GM12878 (cell line): Measurements from ENCODE around the gene RBM18. TPM values are rescaled to one million over a fixed set of nuclear protein-coding genes. Genes with fewer than 3 reads are reported as not detected.

Experiments
- ATAC-seq: fragments of 200-7000 bp; cut with Tn5 transposase; 3 replicates; pipeline ENCODE4 v1.9.1; 2020; ENCODE audit warnings: mild to moderate bottlenecking, moderate library complexity
- BruUV-seq: library from RNA; stranded (reverse); fragments of 400-500 nt; replicated peaks from 2 replicates; lab custom pipeline; 2021; lab: Mats Ljungman, UMichigan
- CTCF ChIA-PET: fragments of 300-600 bp; sonication (Branson Sonifier 250); formaldehyde crosslinking; extraction: SDS; loops from one replicate; lab custom pipeline; 2021; ENCODE audit warnings: inconsistent platforms; lab: Yijun Ruan, JAX
- POLR2A ChIA-PET: fragments of 350-600 bp; formaldehyde crosslinking; extraction: SDS; loops from one replicate; lab custom pipeline; 2021; ENCODE audit warnings: inconsistent platforms; lab: Charles Lee
- RAD21 ChIA-PET: fragments of 300-600 bp; sonication (Branson Sonifier 250); formaldehyde crosslinking; loops from one replicate; lab custom pipeline; 2023; ENCODE audit warnings: antibody characterized with exemption; ENCODE audit not compliant: unreplicated experiment; lab: Charles Lee
- SMC1A ChIA-PET: fragments of 300-600 bp; sonication (Branson Sonifier 250); formaldehyde crosslinking; loops from one replicate; lab custom pipeline; 2023; ENCODE audit not compliant: unreplicated experiment, uncharacterized antibody; lab: Charles Lee
- DNase-seq: peaks from one replicate; pipeline ENCODE4 v3.0.0-alpha.2; 2011; ENCODE audit warnings: low read depth, low spot score
- FAIRE-seq: peaks from 3 replicates; lab custom pipeline; 2011; peaks lifted over from hg19 to GRCh38; lab: Jason Lieb, UNC
- H2AFZ ChIP-seq: 2 replicates; pipeline ENCODE4 v1.6.0; 2011; ENCODE audit warnings: low read depth, low read length, control low read depth; ENCODE audit not compliant: control insufficient read depth
- H3K27ac ChIP-seq: 2 replicates; pipeline ENCODE4 v1.5.1; 2011; ENCODE audit warnings: control low read depth; ENCODE audit not compliant: control insufficient read depth, insufficient read depth
- H3K27me3 ChIP-seq, 2 experiments: replicated peaks in 1 of 2; 2 replicates each; pipeline versions ENCODE4 v1.6.0 to v1.6.1; 2011; ENCODE audit warnings: low read length in 1 of 2; ENCODE audit not compliant: control insufficient read depth in 2 of 2, insufficient read depth in 2 of 2
- H3K36me3 ChIP-seq, 2 experiments: 2 replicates each; pipeline ENCODE4 v1.5.1; 2011; ENCODE audit warnings: low read length in 1 of 2; ENCODE audit not compliant: control insufficient read depth in 2 of 2, insufficient read depth in 2 of 2
- H3K4me1 ChIP-seq: 2 replicates; pipeline ENCODE4 v1.6.1; 2011; ENCODE audit warnings: mild to moderate bottlenecking, low read length, moderate library complexity, mixed read lengths; ENCODE audit not compliant: control insufficient read depth, insufficient read depth
- H3K4me2 ChIP-seq: 2 replicates; pipeline ENCODE4 v1.6.0; 2011; ENCODE audit warnings: control low read depth; ENCODE audit not compliant: control insufficient read depth, insufficient read depth
- H3K4me3 ChIP-seq: fragments of 200-600 bp; sonication (generic); 2 replicates; pipeline ENCODE4 v1.5.1; 2016
- H3K79me2 ChIP-seq: 2 replicates; pipeline ENCODE4 v1.6.0; 2011; ENCODE audit warnings: low read length; ENCODE audit not compliant: control insufficient read depth, insufficient read depth
- H3K9ac ChIP-seq: 2 replicates; pipeline ENCODE4 v1.8.0; 2011; ENCODE audit warnings: low read length, control low read depth, mixed read lengths; ENCODE audit not compliant: control insufficient read depth, insufficient read depth
- H3K9me3 ChIP-seq: replicated peaks from 3 replicates; pipeline ENCODE4 v1.5.1; 2011; ENCODE audit warnings: mild to moderate bottlenecking, low read length; ENCODE audit not compliant: control insufficient read depth, insufficient read depth
- H4K20me1 ChIP-seq: 2 replicates; pipeline ENCODE4 v1.6.0; 2011; ENCODE audit not compliant: control insufficient read depth, insufficient read depth
- CBX5 ChIP-seq: sonication (generic); IDR thresholded peaks from 2 replicates; pipeline ENCODE4 v1.6.1; 2016; ENCODE audit warnings: low read depth, moderate library complexity, mild to moderate bottlenecking, inconsistent platforms
- CREM ChIP-seq: IDR thresholded peaks from 2 replicates; pipeline ENCODE4 v1.6.1; 2014; ENCODE audit warnings: antibody characterized with exemption, low read depth
- ETV6 ChIP-seq, 2 experiments: fragments of 450-650 bp in 1 of 2; IDR thresholded peaks in 1 of 2; conservative IDR thresholded peaks in 1 of 2; 2 replicates each; pipeline ENCODE4 v1.6.1; 2014; ENCODE audit warnings: antibody characterized with exemption in 1 of 2, borderline replicate concordance in 1 of 2, low read depth in 1 of 2, mild to moderate bottlenecking in 1 of 2, moderate library complexity in 1 of 2
- IKZF2 ChIP-seq, 2 experiments: fragments of 450-650 bp; IDR thresholded peaks; 2 replicates each; pipeline ENCODE4 v1.6.1; 2017; ENCODE audit warnings: mild to moderate bottlenecking in 2 of 2, moderate library complexity in 2 of 2
- MYB ChIP-seq: fragments of 150-350 bp; IDR thresholded peaks from 2 replicates; pipeline ENCODE4 v1.6.1; 2014; ENCODE audit warnings: mild to moderate bottlenecking, low read depth, low read length, borderline replicate concordance
- NFIC ChIP-seq: IDR thresholded peaks from 2 replicates; pipeline ENCODE4 v1.6.1; 2012; ENCODE audit warnings: low read depth, mild to moderate bottlenecking, inconsistent platforms, low read length, moderate library complexity
- NFYA ChIP-seq: IDR thresholded peaks from 2 replicates; pipeline ENCODE4 v1.6.1; 2011; ENCODE audit warnings: low read depth, mild to moderate bottlenecking, low read length, improper control_type of control experiment, borderline replicate concordance
- PAX8 ChIP-seq: fragments of 450-650 bp; IDR thresholded peaks from 2 replicates; pipeline ENCODE4 v1.6.1; 2017; ENCODE audit warnings: mild to moderate bottlenecking, moderate library complexity
- RCOR1 ChIP-seq: conservative IDR thresholded peaks from 2 replicates; pipeline ENCODE4 v1.6.1; 2012; ENCODE audit warnings: low read depth, low read length, improper control_type of control experiment
- RELA ChIP-seq: fragments of 450-650 bp; IDR thresholded peaks from 2 replicates; pipeline ENCODE4 v1.8.0; 2014; ENCODE audit warnings: borderline replicate concordance; ENCODE audit not compliant: partially characterized antibody
- SMAD5 ChIP-seq: IDR thresholded peaks from 2 replicates; pipeline ENCODE4 v1.6.1; 2016; ENCODE audit warnings: antibody characterized with exemption, low read depth
- SMC3 ChIP-seq: IDR thresholded peaks from 2 replicates; pipeline ENCODE4 v1.6.1; 2011; ENCODE audit warnings: low read length, improper control_type of control experiment, borderline replicate concordance
- SUZ12 ChIP-seq: fragments of 200-600 bp; sonication (generic); IDR thresholded peaks from one replicate; pipeline ENCODE4 v1.6.1; 2018; ENCODE audit warnings: antibody characterized with exemption, mild to moderate bottlenecking; ENCODE audit not compliant: unreplicated experiment
- TAF1 ChIP-seq: IDR thresholded peaks from 2 replicates; pipeline ENCODE4 v1.6.1; 2011; ENCODE audit warnings: mild to moderate bottlenecking, low read depth, low read length, borderline replicate concordance
- TBL1XR1 ChIP-seq: IDR thresholded peaks from 2 replicates; pipeline ENCODE4 v1.6.1; 2012; ENCODE audit warnings: low read depth, low read length, improper control_type of control experiment
- USF2 ChIP-seq: IDR thresholded peaks from 2 replicates; pipeline ENCODE4 v1.6.1; 2011; ENCODE audit warnings: low read depth, low read length, improper control_type of control experiment, borderline replicate concordance
- ZNF274 ChIP-seq: IDR thresholded peaks from one replicate; pipeline ENCODE4 v1.8.0; 2011; ENCODE audit not compliant: insufficient read length, insufficient read depth
- WGBS: methylation state at CpG from one replicate; pipeline ENCODE4 v1.1.6; 2016; ENCODE audit warnings: low lambda C conversion rate; ENCODE audit not compliant: insufficient replicate concordance, insufficient coverage; ENCODE audit errors: missing lambda C conversion rate; 5-methylcytosine and 5-hydroxymethylcytosine counted together
- in situ Hi-C: fragments of 300-500 bp; cut with MboI; formaldehyde crosslinking; loops from 9 replicates; pipeline ENCODE4 v1.14.3; 2018; ENCODE audit warnings: mixed read lengths
- intact Hi-C: fragments of 100-400 bp; cut with micrococcal nuclease; formaldehyde crosslinking; loops from one replicate; pipeline ENCODE4 v1.14.2; 2022; ENCODE audit not compliant: unreplicated experiment
- polyA plus RNA-seq, 11 experiments: library from polyadenylated mRNA; depleted of rRNA in 4 of 11; unstranded in 6 of 11; stranded (reverse) in 5 of 11; fragments of >200 nt; fragmentation: Nextera tagmentation in 4 of 11; fragmentation: Illumina TruSeq in 1 of 11; extraction: Ambion mirVana in 4 of 11; extraction: Trizol in 1 of 11; gene quantifications; 1 replicate in 1 of 11; 2 replicates in 10 of 11; pipeline versions ENCODE4 v1.2.1 to v1.2.3, GENCODE V29; 2011 to 2016; ENCODE audit warnings: inconsistent platforms in 2 of 11, missing spikeins in 2 of 11, low read depth in 1 of 11
- total RNA-seq, 4 experiments: library from RNA; depleted of rRNA in 3 of 4; stranded (reverse); fragments of >200 nt in 3 of 4; fragmentation: Illumina TruSeq in 1 of 4; extraction: Trizol in 1 of 4; gene quantifications; 2 replicates each; pipeline versions ENCODE4 v1.2.1 to v1.2.3, GENCODE V29; 2013 to 2021
- TF ChIP-seq, protein P1 (sequence below): fragments of 450-650 bp; IDR thresholded peaks from 2 replicates; pipeline ENCODE4 v1.6.1; 2017; ENCODE audit warnings: mild to moderate bottlenecking

RBM18 gene
- total and polyA plus RNA-seq, 10 of the 15 experiments (the other 5 are each of a cell fraction or from before 2014, with no cell fraction given), result 6.4 to 46.8 (median 30.4) TPM

GRCh38 chr9:122256206-122256605 is 8.4 kb downstream of the RBM18 start:
- SMC1A ChIA-PET, result no interaction called here
- H3K9ac ChIP-seq, result no peak overlapping the region
- no peaks in the 10 kb centered on the region for H4K20me1 ChIP-seq
- POLR2A ChIA-PET, result no interaction called here
- peaks cover 2 to 28% of the 10 kb centered on the region in 2 experiments for H3K36me3 ChIP-seq
- H3K4me3 ChIP-seq, result no peak overlapping the region
- H3K4me1 ChIP-seq, result no peaks in the 10 kb centered on the region
- H2AFZ ChIP-seq, result no peak overlapping the region
- ATAC-seq (no peak), DNase-seq (no peak), FAIRE-seq (no peak)
- RAD21 ChIA-PET, result no interaction called here
- no TSS peak for BruUV-seq
- no peaks in the 10 kb centered on the region for H3K27me3 ChIP-seq
- TF ChIP-seq SMC3 (no peak), TAF1 (no peak), IKZF2 (IDR thresholded peaks at IDR 0.05) (no peak), ZNF274 (no peak), SUZ12 (no peak), NFYA (no peak), ETV6 (conservative IDR thresholded peaks at IDR 0.05 in 1 of 2, IDR thresholded peaks at IDR 0.05 in 1 of 2; ENCODE audit: borderline replicate concordance in 1 of 2, low read depth in 1 of 2) (no peak), MYB (no peak), TBL1XR1 (no peak), RCOR1 (no peak), PAX8 (no peak), SMAD5 (no peak), CBX5 (no peak), NFIC (no peak), CREM (no peak), USF2 (no peak), RELA (no peak)
- TF ChIP-seq, protein P1, sequence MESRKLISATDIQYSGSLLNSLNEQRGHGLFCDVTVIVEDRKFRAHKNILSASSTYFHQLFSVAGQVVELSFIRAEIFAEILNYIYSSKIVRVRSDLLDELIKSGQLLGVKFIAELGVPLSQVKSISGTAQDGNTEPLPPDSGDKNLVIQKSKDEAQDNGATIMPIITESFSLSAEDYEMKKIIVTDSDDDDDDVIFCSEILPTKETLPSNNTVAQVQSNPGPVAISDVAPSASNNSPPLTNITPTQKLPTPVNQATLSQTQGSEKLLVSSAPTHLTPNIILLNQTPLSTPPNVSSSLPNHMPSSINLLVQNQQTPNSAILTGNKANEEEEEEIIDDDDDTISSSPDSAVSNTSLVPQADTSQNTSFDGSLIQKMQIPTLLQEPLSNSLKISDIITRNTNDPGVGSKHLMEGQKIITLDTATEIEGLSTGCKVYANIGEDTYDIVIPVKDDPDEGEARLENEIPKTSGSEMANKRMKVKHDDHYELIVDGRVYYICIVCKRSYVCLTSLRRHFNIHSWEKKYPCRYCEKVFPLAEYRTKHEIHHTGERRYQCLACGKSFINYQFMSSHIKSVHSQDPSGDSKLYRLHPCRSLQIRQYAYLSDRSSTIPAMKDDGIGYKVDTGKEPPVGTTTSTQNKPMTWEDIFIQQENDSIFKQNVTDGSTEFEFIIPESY, result no peak
- in situ Hi-C loops, result no loop called here
- H3K4me2 ChIP-seq, result no peak overlapping the region
- H3K27ac ChIP-seq, result no peak overlapping the region
- CTCF ChIA-PET, result interaction anchor here (1.0 kb wide), 2 partner anchors 9 to 14 kb away, joined by 3 to 5 read pairs; partner anchors contain the start of genes MRRF and RBM18
- no peaks in the 10 kb centered on the region for H3K9me3 ChIP-seq
- intact Hi-C loops, result no loop called here
- H3K79me2 ChIP-seq, result no peaks in the 10 kb centered on the region; the same call in 1 of the 2 replicates
- 96% methylated on average over 5 of the region's 5 CpGs for WGBS
